Measurements from ENCODE around the gene GRID2.
"Not testable (repeated sequence)": the region's sequence is repeated elsewhere in the genome, so short reads cannot be mapped to it uniquely, and the experiment has no call there.

DNA sequence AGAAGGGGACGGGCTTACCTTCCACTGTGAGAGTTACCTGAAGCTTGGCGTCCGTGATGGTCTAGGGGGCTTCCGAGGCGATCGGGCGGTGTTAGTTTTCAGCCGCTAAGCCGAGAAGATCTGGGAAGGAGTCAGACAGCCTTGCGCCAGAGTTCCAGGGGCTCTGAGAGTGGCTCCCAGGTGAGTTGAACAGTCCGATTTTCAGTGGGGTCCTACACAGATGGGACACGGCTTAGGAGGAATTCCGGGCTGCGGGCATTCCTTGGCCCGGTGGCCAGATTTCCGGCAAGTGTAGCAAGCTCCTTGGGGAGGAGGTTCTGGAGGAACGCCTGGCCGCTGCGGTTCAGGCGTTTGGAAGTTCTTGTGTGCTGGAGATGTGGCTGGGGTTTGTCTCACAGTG, 138.4 kb downstream of the GRID2 start:
- not testable (repeated sequence) for TF ChIP-seq CTCF, EP300, POLR2A, POLR2AphosphoS5 (IDR thresholded peaks at IDR 0.05)

Measured in upper lobe of left lung (tissue), 4 donors.